Ovary (tissue), 9 donors: ENCODE data around the gene SLC22A23. TPM values are rescaled to one million over a fixed set of nuclear protein-coding genes. Genes with fewer than 3 reads are reported as not detected.

Experiments
- DNase-seq, 5 donors: peaks; one replicate each; pipeline ENCODE4 v3.0.0-alpha.2; 2019 to 2020
- H3K27ac ChIP-seq, 2 donors: fragments of 200-600 bp; one replicate each; pipeline versions ENCODE4 v1.5.1 to v1.8.0; 2019 to 2022
- H3K27me3 ChIP-seq: fragments of 200-600 bp; one replicate; pipeline ENCODE4 v1.8.0; 2022
- H3K36me3 ChIP-seq: fragments of 200-600 bp; sonication (generic); one replicate; pipeline ENCODE4 v1.5.1; 2019
- H3K4me1 ChIP-seq: one replicate; pipeline ENCODE4 v1.8.1; 2013; ENCODE audit warnings: mild to moderate bottlenecking, moderate library complexity; ENCODE audit not compliant: insufficient read depth
- H3K4me3 ChIP-seq: fragments of 200-600 bp; sonication (generic); one replicate; pipeline ENCODE4 v1.5.1; 2017
- H3K9me3 ChIP-seq, 2 donors: fragments of 200-600 bp in 1 of 2; sonication (generic) in 1 of 2; one replicate each; pipeline versions ENCODE4 v1.5.1 to v1.8.1; 2013 to 2019; ENCODE audit warnings: mild to moderate bottlenecking in 1 of 2, moderate library complexity in 1 of 2
- CTCF ChIP-seq, 3 donors: fragments of 450-650 bp in 2 of 3; fragments of 200-600 bp in 1 of 3; IDR thresholded peaks; one replicate each; pipeline versions ENCODE4 v1.5.1 to v1.8.0; 2016 to 2022; ENCODE audit warnings: antibody characterized with exemption in 3 of 3, mild to moderate bottlenecking in 1 of 3
- EP300 ChIP-seq: sonication (generic); formaldehyde crosslinking; IDR thresholded peaks from one replicate; pipeline ENCODE4 v1.6.1; 2017; ENCODE audit warnings: antibody characterized with exemption
- POLR2A ChIP-seq: fragments of 450-650 bp; IDR thresholded peaks from one replicate; pipeline ENCODE4 v1.6.1; 2017; ENCODE audit warnings: antibody characterized with exemption, mild to moderate bottlenecking, moderate library complexity
- WGBS, 3 donors: extraction: QIAGEN DNeasy Blood & Tissue Kit in 1 of 3; methylation state at CpG; one replicate each; pipeline versions ENCODE4 v1.1.5 to v1.1.7; 2013 to 2017; 5-methylcytosine and 5-hydroxymethylcytosine counted together
- intact Hi-C, 4 donors: fragments of 100-400 bp; cut with DNase I; formaldehyde crosslinking; loops; one replicate each; pipeline versions ENCODE4 v1.11.0 to v1.15.1; 2022 to 2023
- polyA plus RNA-seq, 2 donors: library from polyadenylated mRNA; stranded (reverse); fragments of 200-250 nt in 1 of 2; fragments of 350-450 nt in 1 of 2; fragmentation: Illumina TruSeq in 1 of 2; extraction: RNeasy Lipid Tissue Mini Kit (QIAGEN cat#74804) in 1 of 2; gene quantifications; one replicate each; pipeline ENCODE4 v1.2.3, GENCODE V29; 2013 to 2014
- total RNA-seq, 7 donors: library from RNA; depleted of rRNA in 2 of 7; stranded (reverse); fragments of >200 nt in 2 of 7; fragmentation: NEBNext Ultra II Directional in 3 of 7; extraction: Animal tissue kit (Norgen Biotek cat#: 25700) in 3 of 7; gene quantifications; one replicate each; pipeline versions ENCODE4 v1.1.0 to v1.2.4, GENCODE V29; 2016 to 2023
- donor health status: DM: no; HTN: no; CAD: no; lungs with moderate emphysema.
- donor health status: DM: no; HTN: no; CAD: no.
- donor health status: Bipolar disorder and iron deficiency.
- donor health status: DM: yes; HTN: yes; CAD: no.
- donor health status: DM: no; HTN: no; CAD: no.
- donor health status: DM: yes; HTN: yes; CAD: no.

Gene SLC22A23
- total and polyA plus RNA-seq, 9 donors: 2.3 to 31.0 (median 5.2) TPM

GRCh38 chr6:3326184-3326971 lies 130.5 kb downstream of the SLC22A23 start:
- no peak overlapping the region for H3K4me3 ChIP-seq
- H3K36me3 ChIP-seq: no peaks in the 10 kb centered on the region
- no peaks in the 10 kb centered on the region for H3K27me3 ChIP-seq
- 78 to 87% (median 85%) methylated on average over 11 of the region's 11 CpGs for WGBS, 3 donors
- no peak for DNase-seq
- no peaks in the 10 kb centered on the region for H3K4me1 ChIP-seq
- no peak for TF ChIP-seq POLR2A
- no peak for TF ChIP-seq EP300
- no peaks in the 10 kb centered on the region for H3K9me3 ChIP-seq
- H3K27ac ChIP-seq: no peak overlapping the region
- intact Hi-C loops: no loop called here

GRCh38 chr6:3325210-3325609 lies 131.6 kb downstream of the SLC22A23 start:
- H3K4me1 ChIP-seq: no peaks in the 10 kb centered on the region
- no peak for DNase-seq
- intact Hi-C loops: no loop called here
- TF ChIP-seq POLR2A: no peak
- no peak for TF ChIP-seq CTCF (IDR thresholded peaks at IDR 0.05)
- H3K27me3 ChIP-seq: no peaks in the 10 kb centered on the region
- H3K36me3 ChIP-seq: no peaks in the 10 kb centered on the region
- no peak overlapping the region for H3K27ac ChIP-seq
- H3K4me3 ChIP-seq: no peak overlapping the region
- H3K9me3 ChIP-seq: no peaks in the 10 kb centered on the region

- Histone ChIP-seq H3K36me3 (no peaks in the 10 kb centered on the region), H3K27me3 (no peaks in the 10 kb centered on the region), H3K27ac (no peak overlapping the region), H3K9me3 (no peaks in the 10 kb centered on the region), H3K4me1 (no peaks in the 10 kb centered on the region), H3K4me3 (no peak overlapping the region)
- 53 to 65% (median 61%) methylated on average over 12 of the region's 12 CpGs for WGBS, 3 donors
- no peak for TF ChIP-seq POLR2A
- TF ChIP-seq EP300: no peak
- TF ChIP-seq CTCF (IDR thresholded peaks at IDR 0.05): no peak
- intact Hi-C loops: no loop called here
- DNase-seq: no peak
These were observed 132.4 kb downstream of the SLC22A23 start for GRCh38 chr6:3324262-3324942.

- DNase-seq: no peak
- H3K36me3 ChIP-seq: no peaks in the 10 kb centered on the region
- TF ChIP-seq CTCF (IDR thresholded peaks at IDR 0.05): no peak
- TF ChIP-seq POLR2A: no peak
- no peak for TF ChIP-seq EP300
- H3K4me1 ChIP-seq: no peaks in the 10 kb centered on the region
- intact Hi-C loops: no loop called here
- H3K4me3 ChIP-seq: no peak overlapping the region
- 85 to 89% (median 87%) methylated on average over 21 of the region's 21 CpGs for WGBS, 3 donors
- no peaks in the 10 kb centered on the region for H3K27me3 ChIP-seq
- H3K9me3 ChIP-seq: no peaks in the 10 kb centered on the region
- no peak overlapping the region for H3K27ac ChIP-seq
These were observed 133.1 kb downstream of the SLC22A23 start for GRCh38 chr6:3323696-3324261.

GRCh38 chr6:3323148-3323547 lies 133.7 kb downstream of the SLC22A23 start:
- intact Hi-C loops: no loop called here
- Histone ChIP-seq H3K27me3 (no peaks in the 10 kb centered on the region), H3K27ac (no peak overlapping the region), H3K4me1 (no peaks in the 10 kb centered on the region), H3K4me3 (no peak overlapping the region), H3K36me3 (no peaks in the 10 kb centered on the region), H3K9me3 (no peaks in the 10 kb centered on the region)
- 81 to 87% (median 86%) methylated on average over 3 of the region's 3 CpGs for WGBS, 3 donors
- DNase-seq: no peak
- no peak for TF ChIP-seq POLR2A
- TF ChIP-seq EP300: no peak
- no peak for TF ChIP-seq CTCF (IDR thresholded peaks at IDR 0.05)
